HG03378 (cell line): ENCODE data around the gene LINGO4.
"Not testable (repeated sequence)": the region's sequence is repeated elsewhere in the genome, so short reads cannot be mapped to it uniquely, and the experiment has no call there.

Experiments
- ATAC-seq: cut with Tn5 transposase; IDR thresholded peaks from one replicate; pipeline ENCODE4 v1.9.1; 2021; ENCODE audit warnings: mild to moderate bottlenecking, moderate library complexity; ENCODE audit not compliant: unreplicated experiment

LINGO4 gene

GRCh38 chr1:151787689-151788088, 17.5 kb downstream of the LINGO4 start:
- no peak for ATAC-seq

GRCh38 chr1:151783796-151784195, 21.4 kb downstream of the LINGO4 start:
- ATAC-seq = no peak

- ATAC-seq = no peak
Observed at GRCh38 chr1:151782741-151783140, 22.5 kb downstream of the LINGO4 start.

- not testable (repeated sequence) for ATAC-seq
Observed at GRCh38 chr1:151782026-151782425, 23.2 kb downstream of the LINGO4 start.

- ATAC-seq = not testable (repeated sequence)
Observed at GRCh38 chr1:151780736-151781135, 24.5 kb downstream of the LINGO4 start.

- ATAC-seq = no peak
Observed at GRCh38 chr1:151779852-151780251, 25.4 kb downstream of the LINGO4 start.

- no peak for ATAC-seq
Observed at GRCh38 chr1:151777317-151777716, 27.9 kb downstream of the LINGO4 start.

GRCh38 chr1:151776665-151777062, 28.6 kb downstream of the LINGO4 start:
- ATAC-seq = no peak

- ATAC-seq = no peak
Observed at GRCh38 chr1:151775894-151776664, 29.1 kb downstream of the LINGO4 start.

GRCh38 chr1:151774256-151774922, 30.8 kb downstream of the LINGO4 start:
- ATAC-seq = no peak

- no peak for ATAC-seq
Observed at GRCh38 chr1:151773702-151774101, 31.5 kb downstream of the LINGO4 start.

GRCh38 chr1:151769270-151769669, 35.9 kb downstream of the LINGO4 start:
- ATAC-seq = not testable (repeated sequence)

GRCh38 chr1:151768351-151769066, 36.7 kb downstream of the LINGO4 start:
- not testable (repeated sequence) for ATAC-seq

GRCh38 chr1:151763990-151764389, 41.2 kb downstream of the LINGO4 start:
- ATAC-seq = no peak

- ATAC-seq = peak; percentile 77
Observed at GRCh38 chr1:151762941-151763921, 42.0 kb downstream of the LINGO4 start, which contains the start of gene MRPL9. Gene MRPL9, minus strand, starts transcription at chr1:151763496. Its CDS starts 17 bp downstream, at chr1:151763479.

- ATAC-seq = no peak
Observed at GRCh38 chr1:151760597-151761385, 44.4 kb downstream of the LINGO4 start.

- ATAC-seq = no peak
Observed at GRCh38 chr1:151759241-151759640, 46.0 kb downstream of the LINGO4 start.

- ATAC-seq = no peak
Observed at GRCh38 chr1:151756291-151756690, 48.9 kb downstream of the LINGO4 start.
